GM23338 (cell line): ENCODE data around the gene FES. TPM values are rescaled to one million over a fixed set of nuclear protein-coding genes. Genes with fewer than 3 reads are reported as not detected.

Experiments used
- ATAC-seq: fragments of 200-7000 bp; cut with Tn5 transposase; 3 replicates; pipeline ENCODE4 v1.9.1; 2020
- DNase-seq: peaks from one replicate; pipeline ENCODE4 v3.0.0-alpha.2; 2015; ENCODE audit warnings: low spot score
- H2AFZ ChIP-seq: fragments of 200-600 bp; sonication (generic); 2 replicates; pipeline ENCODE4 v1.8.0; 2016; ENCODE audit warnings: antibody characterized with exemption, mild to moderate bottlenecking, moderate library complexity
- H3F3A ChIP-seq: fragments of 200-600 bp; sonication (generic); replicated peaks from 2 replicates; pipeline ENCODE4 v1.8.0; 2017; ENCODE audit warnings: antibody characterized with exemption, mixed run types, low read depth
- H3K27ac ChIP-seq: fragments of 200-600 bp; sonication (generic); 2 replicates; pipeline ENCODE4 v1.6.1; 2016; ENCODE audit warnings: low read depth
- H3K27me3 ChIP-seq: fragments of 200-600 bp; sonication (generic); 2 replicates; pipeline ENCODE4 v1.8.0; 2016; ENCODE audit warnings: mild to moderate bottlenecking, mixed run types, moderate library complexity; ENCODE audit not compliant: insufficient read depth
- H3K36me3 ChIP-seq: fragments of 200-600 bp; sonication (generic); 2 replicates; pipeline ENCODE4 v1.8.0; 2016; ENCODE audit warnings: mild to moderate bottlenecking; ENCODE audit not compliant: insufficient read depth
- H3K4me1 ChIP-seq: fragments of 200-600 bp; sonication (generic); 2 replicates; pipeline ENCODE4 v1.8.0; 2016; ENCODE audit warnings: mild to moderate bottlenecking, moderate library complexity; ENCODE audit not compliant: insufficient read depth
- H3K4me2 ChIP-seq: fragments of 200-600 bp; sonication (generic); 2 replicates; pipeline ENCODE4 v1.7.1; 2017; ENCODE audit warnings: mixed run types
- H3K4me3 ChIP-seq: fragments of 200-600 bp; sonication (generic); 2 replicates; pipeline ENCODE4 v1.6.1; 2016; ENCODE audit warnings: mixed run types
- H3K79me2 ChIP-seq: fragments of 200-600 bp; sonication (generic); replicated peaks from 2 replicates; pipeline ENCODE4 v1.8.0; 2017; ENCODE audit warnings: mild to moderate bottlenecking; ENCODE audit not compliant: insufficient read depth
- H3K9me2 ChIP-seq: fragments of 200-600 bp; sonication (generic); 2 replicates; pipeline ENCODE4 v1.8.0; 2017; ENCODE audit not compliant: insufficient read depth
- H4K20me1 ChIP-seq: fragments of 200-600 bp; sonication (generic); replicated peaks from 2 replicates; pipeline ENCODE4 v1.8.0; 2017; ENCODE audit warnings: mild to moderate bottlenecking; ENCODE audit not compliant: insufficient read depth
- H3K27ac Mint-ChIP-seq: 2 replicates; pipeline ENCODE4 v1.8.0; 2020; ENCODE audit warnings: inconsistent platforms, mild to moderate bottlenecking, moderate library complexity, mixed read lengths
- H3K27me3 Mint-ChIP-seq: 3 replicates; pipeline ENCODE4 v1.8.0; 2022; ENCODE audit warnings: low read depth, mild to moderate bottlenecking, moderate library complexity, mixed read lengths, inconsistent platforms; ENCODE audit not compliant: insufficient read depth, poor library complexity
- H3K36me3 Mint-ChIP-seq: 3 replicates; pipeline ENCODE4 v1.8.0; 2021; ENCODE audit warnings: low read depth, mild to moderate bottlenecking, inconsistent platforms, moderate library complexity, mixed read lengths
- H3K4me1 Mint-ChIP-seq: 3 replicates; pipeline ENCODE4 v1.8.0; 2020; ENCODE audit warnings: mild to moderate bottlenecking, inconsistent platforms, mixed read lengths
- H3K4me3 Mint-ChIP-seq: 3 replicates; pipeline ENCODE4 v1.8.0; 2021; ENCODE audit warnings: moderate library complexity, mild to moderate bottlenecking, inconsistent platforms, mixed read lengths
- H3K9me3 Mint-ChIP-seq: 3 replicates; pipeline ENCODE4 v1.8.0; 2020; ENCODE audit warnings: moderate library complexity, mild to moderate bottlenecking, inconsistent platforms, mixed read lengths
- CTCF ChIP-seq, 2 experiments: fragments of 200-600 bp in 1 of 2; sonication (generic) in 1 of 2; conservative IDR thresholded peaks; 2 replicates each; pipeline versions ENCODE4 v1.5.1 to v1.6.1; 2016 to 2017; ENCODE audit warnings: antibody characterized with exemption in 2 of 2, low read depth in 2 of 2, mild to moderate bottlenecking in 2 of 2, moderate library complexity in 1 of 2
- ETS1 ChIP-seq: IDR thresholded peaks from 2 replicates; pipeline ENCODE4 v1.6.1; 2016; ENCODE audit warnings: antibody characterized with exemption
- EZH2phosphoT487 ChIP-seq: fragments of 200-600 bp; sonication (generic); IDR thresholded peaks from one replicate; pipeline ENCODE4 v1.8.1; 2018; ENCODE audit warnings: antibody characterized with exemption; ENCODE audit not compliant: unreplicated experiment
- JUNB ChIP-seq: IDR thresholded peaks from one replicate; pipeline ENCODE4 v1.6.1; 2016; ENCODE audit warnings: antibody characterized with exemption; ENCODE audit not compliant: unreplicated experiment
- NANOG ChIP-seq: IDR thresholded peaks from 2 replicates; pipeline ENCODE4 v1.6.1; 2016; ENCODE audit warnings: antibody characterized with exemption, borderline replicate concordance
- ZNF331 ChIP-seq: fragments of 250-450 bp; sonication (Bioruptor Pico); IDR thresholded peaks from 2 replicates; pipeline ENCODE4 v1.5.0; 2020; ENCODE audit warnings: low read depth, mild to moderate bottlenecking, moderate library complexity
- polyA plus RNA-seq: library from polyadenylated mRNA; unstranded; fragments of >200 nt; fragmentation: Nextera tagmentation; extraction: Ambion mirVana; gene quantifications from 2 replicates; pipeline ENCODE4 v1.2.1, GENCODE V29; 2016
- total RNA-seq: library from RNA; depleted of rRNA; stranded (reverse); fragments of >200 nt; shearing (Covaris generic); gene quantifications from 2 replicates; pipeline ENCODE4 v1.2.3, GENCODE V29; 2014

Gene FES
- total and polyA plus RNA-seq, 2 experiments from 2014 or later = 2.7 to 14.4 TPM

- no peak overlapping the region for H3K4me3 ChIP-seq
- H3K27me3 ChIP-seq = no peaks in the 10 kb centered on the region
- Mint-ChIP-seq H3K36me3 (no peaks in the 10 kb centered on the region), H3K27me3 (peaks cover 7% of the 10 kb centered on the region), H3K4me3 (no peak overlapping the region), H3K27ac (no peak overlapping the region), H3K9me3 (no peaks in the 10 kb centered on the region), H3K4me1 (peaks cover 29% of the 10 kb centered on the region)
- H3K4me1 ChIP-seq = peaks cover 21% of the 10 kb centered on the region
- no peak for TF ChIP-seq EZH2phosphoT487
- TF ChIP-seq JUNB = no peak
- no peak for TF ChIP-seq ZNF331
- no peak overlapping the region for H3K27ac ChIP-seq
- H3K4me2 ChIP-seq = no peak overlapping the region
- H3F3A ChIP-seq = peaks cover 3% of the 10 kb centered on the region
- no peaks in the 10 kb centered on the region for H3K36me3 ChIP-seq
- DNase-seq (no peak), ATAC-seq (no peak)
- H4K20me1 ChIP-seq = no peaks in the 10 kb centered on the region
- no peaks in the 10 kb centered on the region for H3K9me2 ChIP-seq
- no peak overlapping the region for H2AFZ ChIP-seq
- H3K79me2 ChIP-seq = no peaks in the 10 kb centered on the region
These were observed 20.3 kb upstream of the FES start for GRCh38 chr15:90863987-90864386.

- Histone ChIP-seq H3K4me3 (no peak overlapping the region), H4K20me1 (no peaks in the 10 kb centered on the region), H3K9me2 (no peaks in the 10 kb centered on the region), H2AFZ (no peak overlapping the region), H3K79me2 (no peaks in the 10 kb centered on the region), H3K27me3 (no peaks in the 10 kb centered on the region), H3K4me1 (peaks cover 22% of the 10 kb centered on the region), H3F3A (peaks cover 8% of the 10 kb centered on the region), H3K27ac (no peak overlapping the region), H3K4me2 (no peak overlapping the region), H3K36me3 (no peaks in the 10 kb centered on the region)
- H3K27ac Mint-ChIP-seq = no peak overlapping the region
- peaks cover 30% of the 10 kb centered on the region for H3K4me1 Mint-ChIP-seq
- ATAC-seq (peak; percentile 38), DNase-seq (peak; percentile 42)
- TF ChIP-seq ETS1 = no peak
- peak in 1 of 2 experiments; percentile 38; a peak in 2 of 4 replicates for TF ChIP-seq CTCF (conservative IDR thresholded peaks at IDR 0.05; ENCODE audit: low read depth in 2 of 2)
- peaks cover 9% of the 10 kb centered on the region for H3K27me3 Mint-ChIP-seq
- no peaks in the 10 kb centered on the region for H3K9me3 Mint-ChIP-seq
- H3K4me3 Mint-ChIP-seq = no peak overlapping the region
- H3K36me3 Mint-ChIP-seq = no peaks in the 10 kb centered on the region
These were observed 19.8 kb upstream of the FES start for GRCh38 chr15:90864507-90864906.

GRCh38 chr15:90865702-90866101 lies 18.6 kb upstream of the FES start:
- Histone ChIP-seq H3K4me3 (no peak overlapping the region), H2AFZ (no peak overlapping the region), H3K4me1 (peaks cover 30% of the 10 kb centered on the region), H3K79me2 (no peaks in the 10 kb centered on the region), H4K20me1 (no peaks in the 10 kb centered on the region), H3K27me3 (no peaks in the 10 kb centered on the region), H3K9me2 (no peaks in the 10 kb centered on the region), H3F3A (peaks cover 20% of the 10 kb centered on the region), H3K4me2 (no peak overlapping the region), H3K27ac (no peak overlapping the region), H3K36me3 (no peaks in the 10 kb centered on the region)
- no peak for ATAC-seq
- Mint-ChIP-seq H3K27ac (no peak overlapping the region), H3K4me1 (peaks cover 38% of the 10 kb centered on the region), H3K4me3 (no peak overlapping the region), H3K36me3 (no peaks in the 10 kb centered on the region; the same call in 2 of the 3 replicates), H3K27me3 (peaks cover 8% of the 10 kb centered on the region), H3K9me3 (no peaks in the 10 kb centered on the region)
- no peak for DNase-seq
- TF ChIP-seq EZH2phosphoT487 (no peak), ZNF331 (no peak), ETS1 (no peak), CTCF (conservative IDR thresholded peaks at IDR 0.05; ENCODE audit: low read depth in 2 of 2) (no peak), JUNB (no peak), NANOG (no peak)
